WTC11 (cell line): Measurements from ENCODE around the gene IRF2BP2. TPM values are rescaled to one million over a fixed set of nuclear protein-coding genes. Genes with fewer than 3 reads are reported as not detected.

Source experiments
- ATAC-seq: fragments of 200-7000 bp; cut with Tn5 transposase; 2 replicates; pipeline ENCODE4 v1.10.0; 2021; ENCODE audit warnings: mild to moderate bottlenecking, moderate library complexity
- CTCF ChIA-PET: fragments of 300-600 bp; sonication (Branson Sonifier 250); formaldehyde crosslinking; loops from one replicate; lab custom pipeline; 2021; ENCODE audit warnings: antibody characterized with exemption; lab: Charles Lee
- POLR2A ChIA-PET: fragments of 350-600 bp; sonication (Branson Sonifier 250); formaldehyde crosslinking; loops from one replicate; lab custom pipeline; 2021; ENCODE audit warnings: antibody characterized with exemption; lab: Charles Lee
- DNase-seq: peaks from one replicate; pipeline ENCODE4 v3.0.0; 2021; ENCODE audit warnings: low spot score
- H3K27ac Mint-ChIP-seq: 2 replicates; pipeline ENCODE4 v1.8.0; 2021; ENCODE audit warnings: mixed read lengths
- H3K27me3 Mint-ChIP-seq: 2 replicates; pipeline ENCODE4 v1.8.0; 2021; ENCODE audit warnings: low read depth, mild to moderate bottlenecking, moderate library complexity, mixed read lengths
- H3K36me3 Mint-ChIP-seq: 2 replicates; pipeline ENCODE4 v1.8.0; 2021; ENCODE audit warnings: mixed read lengths
- H3K4me1 Mint-ChIP-seq: 2 replicates; pipeline ENCODE4 v1.8.0; 2022; ENCODE audit warnings: mixed read lengths
- H3K4me3 Mint-ChIP-seq: 2 replicates; pipeline ENCODE4 v1.8.0; 2021; ENCODE audit warnings: mild to moderate bottlenecking, moderate library complexity, mixed read lengths
- H3K9me3 Mint-ChIP-seq: 2 replicates; pipeline ENCODE4 v1.8.0; 2021; ENCODE audit warnings: mixed read lengths
- AFF4 ChIP-seq: sonication (generic); formaldehyde crosslinking; IDR thresholded peaks from 2 replicates; pipeline ENCODE4 v1.8.1; 2023; ENCODE audit warnings: mild to moderate bottlenecking, missing genetic modification reagents, borderline replicate concordance
- ELF4 ChIP-seq: sonication (generic); formaldehyde crosslinking; IDR thresholded peaks from 2 replicates; pipeline ENCODE4 v1.8.1; 2022; ENCODE audit warnings: low read depth, mild to moderate bottlenecking, moderate library complexity, missing genetic modification reagents
- ERG ChIP-seq: fragments of 250-450 bp; sonication (Bioruptor Pico); IDR thresholded peaks from 2 replicates; pipeline ENCODE4 v1.8.0; 2021; ENCODE audit warnings: mild to moderate bottlenecking
- HMGA2 ChIP-seq: fragments of 250-450 bp; sonication (Bioruptor Pico); IDR thresholded peaks from 2 replicates; pipeline ENCODE4 v1.4.0; 2021; ENCODE audit warnings: mild to moderate bottlenecking, moderate library complexity
- HMGXB4 ChIP-seq: sonication (generic); formaldehyde crosslinking; IDR thresholded peaks from 2 replicates; pipeline ENCODE4 v1.8.1; 2023; ENCODE audit warnings: mild to moderate bottlenecking, moderate library complexity, missing genetic modification reagents
- IRF2 ChIP-seq: sonication (generic); formaldehyde crosslinking; IDR thresholded peaks from 2 replicates; pipeline ENCODE4 v1.8.0; 2022; ENCODE audit warnings: low read depth, missing genetic modification reagents, borderline replicate concordance
- NFYB ChIP-seq: sonication (generic); formaldehyde crosslinking; conservative IDR thresholded peaks from 2 replicates; pipeline ENCODE4 v1.8.0; 2022; ENCODE audit warnings: low read depth, missing genetic modification reagents
- NR1H2 ChIP-seq: sonication (generic); formaldehyde crosslinking; IDR thresholded peaks from 2 replicates; pipeline ENCODE4 v1.9.0; 2021; ENCODE audit warnings: mild to moderate bottlenecking, moderate library complexity, missing genetic modification reagents
- NR2C2 ChIP-seq: sonication (generic); formaldehyde crosslinking; IDR thresholded peaks from 2 replicates; pipeline ENCODE4 v1.8.0; 2022; ENCODE audit warnings: mild to moderate bottlenecking, missing genetic modification reagents
- SMAD4 ChIP-seq: sonication (generic); formaldehyde crosslinking; IDR thresholded peaks from 2 replicates; pipeline ENCODE4 v1.8.0; 2022; ENCODE audit warnings: mild to moderate bottlenecking, missing genetic modification reagents
- TEAD1 ChIP-seq: sonication (generic); formaldehyde crosslinking; IDR thresholded peaks from 2 replicates; pipeline ENCODE4 v1.8.0; 2022; ENCODE audit warnings: mild to moderate bottlenecking, missing genetic modification reagents
- TEAD4 ChIP-seq: sonication (generic); formaldehyde crosslinking; IDR thresholded peaks from 2 replicates; pipeline ENCODE4 v1.8.0; 2022; ENCODE audit warnings: mild to moderate bottlenecking, missing genetic modification reagents
- TP53 ChIP-seq: sonication (generic); formaldehyde crosslinking; IDR thresholded peaks from 2 replicates; pipeline ENCODE4 v1.8.1; 2023; ENCODE audit warnings: mild to moderate bottlenecking, missing genetic modification reagents
- ZBTB21 ChIP-seq: sonication (generic); formaldehyde crosslinking; IDR thresholded peaks from 2 replicates; pipeline ENCODE4 v1.8.1; 2023; ENCODE audit warnings: mild to moderate bottlenecking, missing genetic modification reagents, borderline replicate concordance
- ZNF219 ChIP-seq: sonication (generic); formaldehyde crosslinking; IDR thresholded peaks from 2 replicates; pipeline ENCODE4 v1.8.0; 2023; ENCODE audit warnings: missing genetic modification reagents, mild to moderate bottlenecking, borderline replicate concordance
- ZNF396 ChIP-seq: fragments of 250-450 bp; sonication (Bioruptor Pico); IDR thresholded peaks from 2 replicates; pipeline ENCODE4 v1.8.0; 2021; ENCODE audit warnings: mild to moderate bottlenecking, moderate library complexity, borderline replicate concordance
- ZSCAN18 ChIP-seq: fragments of 250-450 bp; sonication (Bioruptor Pico); IDR thresholded peaks from 2 replicates; pipeline ENCODE4 v2.1.2; 2022; ENCODE audit warnings: mild to moderate bottlenecking, moderate library complexity
- total RNA-seq: library from RNA; stranded (reverse); gene quantifications from 3 replicates; pipeline ENCODE4 v1.2.3, GENCODE V29; 2021
- TF ChIP-seq, protein P1 (sequence below): sonication (generic); formaldehyde crosslinking; IDR thresholded peaks from 2 replicates; pipeline ENCODE4 v1.8.1; 2022; ENCODE audit warnings: mild to moderate bottlenecking, moderate library complexity, missing genetic modification reagents
- TF ChIP-seq, protein P2 (sequence below): sonication (generic); formaldehyde crosslinking; IDR thresholded peaks from 2 replicates; pipeline ENCODE4 v1.8.1; 2023; ENCODE audit warnings: mild to moderate bottlenecking, missing genetic modification reagents, moderate library complexity
- TF ChIP-seq, protein P3 (sequence below): fragments of 250-450 bp; sonication (Bioruptor Pico); IDR thresholded peaks from 2 replicates; pipeline ENCODE4 v1.9.0; 2021; ENCODE audit warnings: mild to moderate bottlenecking, borderline replicate concordance

IRF2BP2 gene
- total RNA-seq, 1 experiment from 2014 or later = 70.9 TPM

DNA sequence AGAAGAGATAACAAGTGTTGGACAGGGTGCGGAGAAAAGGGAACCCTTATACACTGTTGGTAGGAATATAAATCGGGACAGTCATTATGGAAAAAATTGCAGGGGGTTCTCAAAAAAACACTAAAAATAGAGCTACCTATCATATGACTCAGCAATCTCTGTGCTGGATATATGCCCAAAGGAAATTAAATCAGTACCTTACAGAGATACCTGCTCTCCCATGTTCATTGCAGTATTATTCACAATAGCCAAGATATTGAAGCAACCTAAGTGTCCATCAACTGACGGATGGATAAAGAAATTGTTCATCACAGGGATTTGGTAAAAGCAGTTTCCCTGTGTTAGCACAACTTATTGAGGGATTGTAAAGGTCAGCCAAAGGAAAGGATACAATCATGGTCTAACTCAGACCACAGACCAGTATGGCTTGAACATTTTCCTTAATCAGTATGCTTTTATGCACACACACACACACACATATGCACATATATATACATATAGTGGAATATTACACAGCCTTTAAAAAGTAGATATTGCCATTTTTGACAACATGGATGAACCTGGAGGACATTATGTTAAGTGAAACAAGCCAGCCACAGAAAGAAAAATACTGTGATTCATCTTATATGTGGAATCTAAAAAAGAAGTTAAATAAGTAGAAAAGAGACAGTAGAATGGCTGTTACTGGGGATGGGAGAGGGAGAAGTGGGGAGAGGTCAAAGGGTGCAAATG is 44.2 kb upstream of the IRF2BP2 start (continued):
- no peak for TF ChIP-seq AFF4 (CRISPR knock-in tag)
- no peak for TF ChIP-seq ZNF396 (CRISPR knock-in tag)
- no peak for TF ChIP-seq SMAD4 (CRISPR knock-in tag)
- no peak for TF ChIP-seq ERG (CRISPR knock-in tag)
- no peak for TF ChIP-seq TEAD1 (CRISPR knock-in tag)
- no peak for TF ChIP-seq TP53
- no peak for TF ChIP-seq ELF4 (CRISPR knock-in tag)
- no peak for TF ChIP-seq ZNF219 (CRISPR knock-in tag)
- TF ChIP-seq, all 79 proteins: peak for 0

DNA sequence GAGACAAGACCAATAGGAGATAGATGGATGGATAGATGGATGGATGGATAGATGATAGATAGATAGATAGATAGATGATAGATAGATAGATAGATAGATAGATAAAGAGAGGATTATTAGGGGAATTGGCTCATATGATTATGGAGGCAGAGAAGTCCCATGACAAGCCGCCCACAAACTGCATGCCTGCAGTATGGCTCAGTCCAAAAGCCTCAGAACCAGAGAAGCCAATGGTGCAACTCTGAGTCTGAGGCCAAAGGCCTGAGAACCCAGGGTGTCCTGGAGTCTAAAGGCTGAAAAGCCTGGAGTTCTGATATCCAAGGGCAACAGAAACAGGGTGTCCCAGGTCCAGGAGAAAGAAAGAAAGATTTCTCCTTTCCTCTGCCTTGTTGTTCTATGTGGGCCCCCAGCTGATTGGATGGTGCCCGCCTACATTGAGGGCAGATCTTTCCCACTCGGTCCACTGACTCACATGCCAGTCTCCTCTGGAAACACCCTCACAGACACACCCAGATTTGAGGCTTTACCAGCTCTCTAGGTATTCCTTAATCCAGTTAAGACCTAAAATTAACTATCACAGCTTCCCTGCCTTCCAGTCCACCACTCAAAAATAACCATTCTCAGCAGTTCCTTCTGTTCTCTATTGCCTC is 39.6 kb upstream of the IRF2BP2 start:
- Mint-ChIP-seq H3K27ac (no peak overlapping the region), H3K4me3 (no peak overlapping the region), H3K36me3 (peaks cover 4% of the 10 kb centered on the region; the same call in 1 of the 2 replicates), H3K9me3 (peaks cover 25% of the 10 kb centered on the region), H3K4me1 (no peaks in the 10 kb centered on the region), H3K27me3 (no peaks in the 10 kb centered on the region)
- no peak for ATAC-seq
- ChIA-PET CTCF (no interaction called here), POLR2A (no interaction called here)
- DNase-seq = no peak
- no peak for TF ChIP-seq ZNF219 (CRISPR knock-in tag)
- TF ChIP-seq, protein P1, sequence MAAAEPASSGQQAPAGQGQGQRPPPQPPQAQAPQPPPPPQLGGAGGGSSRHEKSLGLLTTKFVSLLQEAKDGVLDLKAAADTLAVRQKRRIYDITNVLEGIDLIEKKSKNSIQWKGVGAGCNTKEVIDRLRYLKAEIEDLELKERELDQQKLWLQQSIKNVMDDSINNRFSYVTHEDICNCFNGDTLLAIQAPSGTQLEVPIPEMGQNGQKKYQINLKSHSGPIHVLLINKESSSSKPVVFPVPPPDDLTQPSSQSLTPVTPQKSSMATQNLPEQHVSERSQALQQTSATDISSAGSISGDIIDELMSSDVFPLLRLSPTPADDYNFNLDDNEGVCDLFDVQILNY (CRISPR knock-in tag) = no peak
- TF ChIP-seq ZSCAN18 (CRISPR knock-in tag) = no peak
- no peak for TF ChIP-seq TEAD4
- TF ChIP-seq HMGA2 (CRISPR knock-in tag) = no peak
- TF ChIP-seq NR1H2 = no peak
- TF ChIP-seq, protein P2, sequence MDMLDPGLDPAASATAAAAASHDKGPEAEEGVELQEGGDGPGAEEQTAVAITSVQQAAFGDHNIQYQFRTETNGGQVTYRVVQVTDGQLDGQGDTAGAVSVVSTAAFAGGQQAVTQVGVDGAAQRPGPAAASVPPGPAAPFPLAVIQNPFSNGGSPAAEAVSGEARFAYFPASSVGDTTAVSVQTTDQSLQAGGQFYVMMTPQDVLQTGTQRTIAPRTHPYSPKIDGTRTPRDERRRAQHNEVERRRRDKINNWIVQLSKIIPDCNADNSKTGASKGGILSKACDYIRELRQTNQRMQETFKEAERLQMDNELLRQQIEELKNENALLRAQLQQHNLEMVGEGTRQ (CRISPR knock-in tag) = no peak
- TF ChIP-seq, protein P3, sequence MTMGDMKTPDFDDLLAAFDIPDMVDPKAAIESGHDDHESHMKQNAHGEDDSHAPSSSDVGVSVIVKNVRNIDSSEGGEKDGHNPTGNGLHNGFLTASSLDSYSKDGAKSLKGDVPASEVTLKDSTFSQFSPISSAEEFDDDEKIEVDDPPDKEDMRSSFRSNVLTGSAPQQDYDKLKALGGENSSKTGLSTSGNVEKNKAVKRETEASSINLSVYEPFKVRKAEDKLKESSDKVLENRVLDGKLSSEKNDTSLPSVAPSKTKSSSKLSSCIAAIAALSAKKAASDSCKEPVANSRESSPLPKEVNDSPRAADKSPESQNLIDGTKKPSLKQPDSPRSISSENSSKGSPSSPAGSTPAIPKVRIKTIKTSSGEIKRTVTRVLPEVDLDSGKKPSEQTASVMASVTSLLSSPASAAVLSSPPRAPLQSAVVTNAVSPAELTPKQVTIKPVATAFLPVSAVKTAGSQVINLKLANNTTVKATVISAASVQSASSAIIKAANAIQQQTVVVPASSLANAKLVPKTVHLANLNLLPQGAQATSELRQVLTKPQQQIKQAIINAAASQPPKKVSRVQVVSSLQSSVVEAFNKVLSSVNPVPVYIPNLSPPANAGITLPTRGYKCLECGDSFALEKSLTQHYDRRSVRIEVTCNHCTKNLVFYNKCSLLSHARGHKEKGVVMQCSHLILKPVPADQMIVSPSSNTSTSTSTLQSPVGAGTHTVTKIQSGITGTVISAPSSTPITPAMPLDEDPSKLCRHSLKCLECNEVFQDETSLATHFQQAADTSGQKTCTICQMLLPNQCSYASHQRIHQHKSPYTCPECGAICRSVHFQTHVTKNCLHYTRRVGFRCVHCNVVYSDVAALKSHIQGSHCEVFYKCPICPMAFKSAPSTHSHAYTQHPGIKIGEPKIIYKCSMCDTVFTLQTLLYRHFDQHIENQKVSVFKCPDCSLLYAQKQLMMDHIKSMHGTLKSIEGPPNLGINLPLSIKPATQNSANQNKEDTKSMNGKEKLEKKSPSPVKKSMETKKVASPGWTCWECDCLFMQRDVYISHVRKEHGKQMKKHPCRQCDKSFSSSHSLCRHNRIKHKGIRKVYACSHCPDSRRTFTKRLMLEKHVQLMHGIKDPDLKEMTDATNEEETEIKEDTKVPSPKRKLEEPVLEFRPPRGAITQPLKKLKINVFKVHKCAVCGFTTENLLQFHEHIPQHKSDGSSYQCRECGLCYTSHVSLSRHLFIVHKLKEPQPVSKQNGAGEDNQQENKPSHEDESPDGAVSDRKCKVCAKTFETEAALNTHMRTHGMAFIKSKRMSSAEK (CRISPR knock-in tag) = no peak
- TF ChIP-seq NFYB = no peak
- TF ChIP-seq TP53 = no peak
- no peak for TF ChIP-seq HMGXB4 (CRISPR knock-in tag)
- no peak for TF ChIP-seq IRF2 (CRISPR knock-in tag)
- TF ChIP-seq NR2C2 (CRISPR knock-in tag) = no peak
- TF ChIP-seq ZBTB21 (CRISPR knock-in tag) = no peak
